HG03060 (cell line): ENCODE results near the gene ZFR2.

Experiments used
- ATAC-seq: cut with Tn5 transposase; IDR thresholded peaks from one replicate; pipeline ENCODE4 v1.9.1; 2021; ENCODE audit warnings: low read depth, moderate number of reproducible peaks; ENCODE audit not compliant: unreplicated experiment

ZFR2 gene

DNA sequence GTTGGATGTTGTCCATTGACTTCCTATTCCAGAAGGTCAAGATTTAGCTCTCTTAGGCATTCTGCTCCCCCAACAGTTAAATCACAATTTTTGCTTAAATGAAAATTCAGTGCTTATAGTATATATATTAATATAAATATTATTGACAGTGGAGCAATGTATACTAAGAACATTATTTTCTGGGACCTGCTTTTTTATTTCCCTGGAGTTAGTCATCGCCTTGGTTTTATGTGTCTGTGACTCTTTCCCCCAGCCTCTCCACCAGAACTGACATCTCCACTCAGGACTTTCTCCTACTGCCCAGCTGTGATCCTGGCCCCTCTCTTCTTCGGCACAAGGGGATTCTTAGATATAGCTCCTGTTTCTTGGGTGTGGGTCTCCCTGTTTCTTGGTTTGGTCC, 72.5 kb downstream of the ZFR2 start:
- ATAC-seq, result no peak

DNA sequence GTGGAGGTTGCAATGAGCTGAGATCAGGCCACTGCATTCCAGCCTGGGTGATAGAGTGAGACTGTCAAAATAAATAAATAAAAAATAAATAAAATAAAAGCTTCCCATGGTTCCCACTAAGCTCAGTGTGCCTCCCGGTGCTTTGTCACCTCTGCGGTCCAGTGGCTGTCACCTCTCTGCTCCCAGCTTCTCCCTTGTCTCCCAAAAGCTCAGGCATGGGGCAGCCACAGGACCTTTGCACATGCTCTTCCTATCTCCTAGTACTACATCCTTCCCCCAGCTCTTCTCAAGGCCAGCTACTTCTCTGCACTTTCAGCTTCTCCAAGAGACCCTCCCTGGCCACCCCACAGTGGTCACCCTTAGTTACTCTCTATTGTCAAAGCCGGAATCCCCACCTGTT, 75.0 kb downstream of the ZFR2 start:
- no peak for ATAC-seq

DNA sequence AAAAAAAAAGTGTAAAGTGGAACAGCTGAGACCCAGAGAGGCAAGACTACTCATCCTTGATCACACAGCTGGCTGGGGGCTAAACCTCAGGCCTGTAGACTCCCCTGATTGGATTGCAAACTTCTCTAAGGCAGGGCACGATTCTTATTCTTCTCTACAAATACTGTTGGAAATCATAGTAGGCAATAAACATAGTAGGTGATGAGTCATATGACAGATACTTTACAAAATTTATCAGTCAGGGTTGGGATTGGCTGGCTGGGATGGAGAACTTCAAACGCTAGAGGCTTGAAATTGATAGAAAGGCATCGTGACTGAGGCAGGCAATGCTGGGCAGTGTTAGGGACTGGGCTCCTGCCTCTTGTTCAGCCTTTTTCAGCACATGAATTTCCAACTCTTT, 76.7 kb downstream of the ZFR2 start:
- no peak for ATAC-seq

DNA sequence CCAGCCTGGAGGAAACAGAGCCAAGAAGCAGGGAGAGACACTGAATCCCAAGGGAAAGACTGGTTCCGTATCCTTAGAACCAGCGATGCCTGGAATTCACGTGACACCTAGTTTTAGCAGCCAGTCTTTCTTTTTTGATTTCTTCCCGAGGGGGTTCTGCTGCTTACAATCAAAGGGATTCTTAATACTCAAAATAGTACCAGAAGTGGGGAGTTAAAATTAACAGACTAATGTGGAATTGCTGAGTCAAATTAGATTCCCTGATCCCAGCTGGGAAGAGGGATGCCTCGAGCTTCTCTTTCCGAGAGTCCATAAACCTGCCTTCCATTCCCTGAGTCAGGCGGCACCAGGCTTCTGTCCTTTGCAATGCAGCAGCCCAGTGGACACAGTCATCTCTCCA, 77.9 kb downstream of the ZFR2 start:
- ATAC-seq, result no peak

DNA sequence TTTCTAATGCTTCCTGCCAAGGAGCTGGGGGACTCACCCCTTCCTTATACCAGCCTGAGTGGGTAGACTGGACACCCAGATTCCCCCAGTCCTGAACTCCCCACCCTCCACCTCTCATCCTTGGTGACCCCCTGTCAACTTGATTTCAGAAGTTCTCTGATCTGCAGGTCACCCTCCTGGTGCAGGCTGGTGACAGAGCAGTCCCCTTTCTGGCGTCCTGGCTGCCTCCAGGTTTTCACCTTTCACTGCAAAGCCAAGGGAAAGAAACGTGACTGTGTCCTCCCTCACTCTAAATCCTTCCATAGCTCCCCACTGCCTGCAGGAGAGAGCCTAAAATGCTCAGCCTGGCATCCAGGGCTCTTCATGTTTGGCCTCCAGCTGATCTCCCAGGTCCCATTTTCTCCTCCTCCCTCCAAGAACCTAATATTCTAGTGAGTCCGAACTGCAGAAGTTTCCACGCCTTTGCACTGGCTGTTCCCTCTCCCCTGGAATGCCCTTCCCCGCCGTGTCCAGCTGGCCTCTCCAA, 78.6 kb downstream of the ZFR2 start:
- no peak for ATAC-seq

DNA sequence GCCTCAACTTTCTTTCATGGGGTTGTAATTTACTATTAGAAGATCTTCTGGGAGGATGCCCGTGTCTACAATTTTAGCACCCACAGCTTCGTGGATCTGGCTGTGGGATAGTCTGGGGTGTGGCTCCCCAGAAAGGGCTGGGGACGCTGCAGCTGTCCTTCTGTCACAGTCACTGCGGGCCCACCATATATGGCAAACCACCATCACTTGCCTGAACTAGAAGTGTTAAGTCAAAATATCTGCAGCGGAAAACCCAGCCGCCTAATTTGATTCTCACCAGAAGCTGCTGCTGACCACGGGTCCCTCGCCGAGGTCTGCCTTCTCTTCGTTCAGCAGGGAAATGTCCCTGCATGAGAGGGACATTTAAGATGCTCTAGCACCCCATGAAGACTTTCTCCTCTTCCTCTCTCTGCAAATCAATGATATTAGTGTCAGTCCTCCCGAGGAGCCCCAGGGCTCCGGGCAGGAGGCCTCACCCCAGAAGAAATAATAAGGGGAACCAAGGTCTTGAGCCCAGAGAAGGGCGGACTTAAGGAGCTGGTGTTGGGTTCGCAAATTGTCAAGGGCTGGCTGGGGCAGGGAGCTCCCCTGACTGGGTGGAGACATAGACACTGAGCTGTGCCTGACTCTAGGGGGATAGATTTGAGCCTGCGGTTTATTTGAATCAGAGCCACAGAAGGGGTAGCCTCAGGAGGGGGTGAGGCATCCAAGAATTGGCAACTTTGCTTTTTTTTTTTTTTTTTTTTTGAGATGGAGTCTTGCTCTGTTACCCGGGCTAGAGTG, 79.7 kb downstream of the ZFR2 start:
- no peak for ATAC-seq

DNA sequence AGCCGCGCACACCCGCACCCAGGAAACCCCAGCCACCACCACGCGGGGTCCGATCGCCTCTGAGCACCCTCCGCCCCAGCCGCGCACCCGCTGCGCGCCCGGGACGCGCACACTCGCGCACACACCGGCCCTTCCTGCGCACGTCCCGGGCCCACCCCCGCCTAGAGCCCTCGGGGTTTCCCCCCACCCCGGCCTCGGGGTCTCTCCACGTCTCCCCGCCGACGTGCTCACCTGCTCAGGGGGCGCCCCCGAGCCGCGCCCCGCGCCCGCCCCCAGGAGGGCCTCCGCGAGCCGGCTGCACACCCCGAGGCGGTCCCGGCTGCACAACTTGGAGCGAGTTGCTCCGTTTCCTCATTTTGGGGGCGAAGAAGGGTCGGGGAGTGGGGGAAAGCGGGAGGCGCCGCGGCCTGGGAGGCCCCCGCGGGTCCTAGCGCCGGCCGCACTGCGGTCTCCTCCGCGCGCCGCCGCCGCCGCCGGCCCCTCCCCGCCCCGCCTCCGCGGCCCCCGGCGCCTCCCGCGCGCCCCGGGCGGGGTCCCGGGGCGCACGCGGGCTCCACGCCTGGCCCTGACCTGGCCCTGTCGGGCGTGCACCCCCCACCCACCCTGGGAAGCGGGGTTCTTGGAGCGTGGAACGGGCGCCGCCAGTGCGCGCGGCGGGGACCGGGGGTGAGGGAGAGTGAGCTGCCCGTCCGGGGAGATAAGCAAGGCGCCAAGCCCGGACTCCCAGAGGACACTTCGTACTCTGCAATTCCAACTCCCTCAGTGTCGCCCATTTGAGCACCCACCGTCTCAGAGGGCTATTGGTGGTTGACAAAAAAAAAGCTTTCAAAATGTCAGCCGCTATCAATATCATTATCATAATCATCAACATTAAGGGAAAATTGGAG, 82.7 kb downstream of the ZFR2 start, which contains the start of gene MATK:
TSS of gene MATK (minus strand) at position 444 of the 887 bp plus-strand sequence. CDS start 1,246 bp downstream, outside the sequence.
- no peak for ATAC-seq

DNA sequence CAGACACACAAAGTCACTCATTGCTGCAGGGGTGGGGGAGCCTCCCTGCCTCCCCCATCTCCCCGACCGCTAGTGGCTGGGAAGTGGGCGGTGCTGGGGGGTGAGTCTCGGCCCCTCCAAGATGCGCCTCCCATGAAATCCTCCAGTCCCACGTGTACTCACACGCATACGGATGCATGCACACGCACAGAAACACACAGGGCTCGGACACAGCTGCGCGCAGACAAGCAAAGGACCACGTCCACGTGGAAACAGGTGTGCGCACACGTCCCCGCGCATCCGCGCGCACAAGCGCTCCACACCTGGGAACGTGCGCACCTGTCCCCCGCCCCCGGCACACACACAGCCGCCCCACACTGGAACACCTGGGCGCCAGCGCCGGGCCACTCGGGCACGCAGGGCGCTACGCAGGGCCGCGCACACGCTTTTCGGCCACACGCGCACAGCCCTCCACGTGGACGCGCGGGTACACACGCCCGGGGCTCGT, 83.3 kb downstream of the ZFR2 start:
- no peak for ATAC-seq

DNA sequence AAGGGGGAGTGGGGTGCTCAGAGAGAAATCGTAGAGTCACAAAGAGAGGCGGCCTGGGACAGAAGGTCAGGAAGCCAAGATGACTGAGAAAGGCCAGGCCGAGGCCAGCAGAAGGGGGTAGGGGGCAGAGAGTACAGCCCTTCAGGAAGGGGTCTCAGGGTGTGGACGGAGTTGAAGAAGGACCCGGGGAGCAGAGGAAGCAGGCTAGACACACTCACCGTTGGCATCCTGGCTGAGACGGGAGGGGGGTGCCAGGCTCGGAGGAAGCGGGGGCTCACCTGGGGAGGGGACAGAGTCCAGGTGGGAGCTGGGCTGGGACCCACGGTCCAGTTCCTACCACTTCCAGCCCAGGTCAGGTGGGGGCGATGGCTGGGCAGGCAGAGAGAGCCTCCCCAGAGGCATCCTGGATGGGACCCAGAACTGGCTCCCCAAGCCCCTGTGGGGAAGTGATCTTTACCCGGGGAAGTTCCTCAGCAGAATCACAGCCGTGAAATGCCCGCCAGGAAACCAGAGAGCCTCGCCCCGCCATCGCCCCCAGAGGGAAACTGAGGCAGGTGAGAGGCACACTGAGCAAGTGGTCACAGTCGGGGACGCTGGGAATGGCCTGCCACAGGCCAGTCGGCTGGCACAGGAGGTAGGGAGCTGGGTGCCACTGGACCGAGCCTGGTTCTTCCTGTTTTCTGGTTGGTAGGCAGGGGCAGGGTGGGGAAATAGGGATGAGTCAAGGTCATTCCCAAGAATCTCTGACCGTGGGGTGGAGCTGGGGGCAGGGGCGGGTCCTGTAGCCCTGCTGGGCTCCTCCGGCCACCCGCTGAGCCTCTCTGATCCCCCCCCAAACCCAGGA, 84.0 kb downstream of the ZFR2 start:
- no peak for ATAC-seq

DNA sequence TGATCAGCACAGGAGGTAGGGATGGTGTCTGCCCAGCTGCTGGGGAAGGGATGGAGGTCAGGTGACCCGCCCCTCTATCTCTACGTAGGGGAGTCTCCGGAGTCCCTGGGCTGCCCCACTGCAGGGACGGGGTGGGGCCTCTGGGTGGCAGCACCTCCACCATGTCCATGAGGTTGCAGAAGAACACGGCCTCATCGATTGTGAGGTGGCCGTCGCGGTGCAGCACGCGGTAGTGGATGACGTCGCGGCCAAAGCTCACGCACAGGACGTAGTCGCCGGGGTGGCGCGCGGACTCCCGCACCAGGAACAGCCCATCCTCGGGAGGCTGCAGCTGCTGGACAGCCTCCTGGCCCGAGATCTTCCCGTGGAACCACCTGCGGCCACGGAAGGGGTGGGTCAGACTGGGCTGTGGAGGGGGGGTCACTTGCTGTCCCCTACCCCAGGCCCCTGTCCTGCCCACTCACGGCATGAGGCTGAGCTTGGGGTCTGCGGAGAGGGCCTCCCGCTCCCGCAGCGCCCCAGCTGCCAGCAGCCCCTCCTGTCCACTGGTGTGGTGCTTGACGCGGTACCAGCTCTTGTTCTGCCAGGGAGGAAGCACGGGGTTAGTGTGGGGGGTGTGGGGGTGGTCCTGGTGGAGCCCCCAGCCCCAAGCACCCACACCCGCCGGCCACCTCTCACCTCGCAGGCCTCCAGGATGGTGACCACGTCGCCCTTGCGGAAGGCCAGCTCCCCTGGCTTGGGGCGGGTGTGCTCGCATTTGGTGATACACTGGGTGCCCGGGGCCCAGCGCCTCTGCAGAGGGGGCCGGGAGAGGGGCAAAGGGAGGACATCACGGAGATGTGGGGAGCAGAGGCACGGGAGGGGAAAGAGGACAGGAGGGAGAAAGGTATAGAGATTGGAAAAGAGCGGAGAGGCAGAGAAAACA, 84.9 kb downstream of the ZFR2 start:
- ATAC-seq, result no peak

DNA sequence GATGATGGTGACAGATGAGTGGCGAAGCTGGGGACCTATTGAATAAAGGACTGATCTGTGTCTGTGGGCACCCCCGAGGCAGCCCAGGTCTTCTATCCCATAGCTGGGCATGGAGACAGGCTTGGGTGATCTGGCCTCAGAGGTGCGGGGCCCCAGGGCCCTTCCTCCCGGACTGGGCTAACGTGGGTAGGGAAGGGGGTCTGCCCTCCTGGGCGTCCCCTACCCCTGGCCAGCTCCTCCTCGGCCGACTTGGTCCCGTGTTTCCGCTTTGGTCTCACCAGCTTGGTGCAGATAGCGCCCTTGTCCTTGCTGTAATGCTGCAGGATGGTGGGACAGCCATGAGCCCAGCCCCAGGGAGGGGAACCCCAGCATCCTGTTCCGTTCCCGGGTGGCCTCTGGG, 85.9 kb downstream of the ZFR2 start:
- ATAC-seq, result no peak

DNA sequence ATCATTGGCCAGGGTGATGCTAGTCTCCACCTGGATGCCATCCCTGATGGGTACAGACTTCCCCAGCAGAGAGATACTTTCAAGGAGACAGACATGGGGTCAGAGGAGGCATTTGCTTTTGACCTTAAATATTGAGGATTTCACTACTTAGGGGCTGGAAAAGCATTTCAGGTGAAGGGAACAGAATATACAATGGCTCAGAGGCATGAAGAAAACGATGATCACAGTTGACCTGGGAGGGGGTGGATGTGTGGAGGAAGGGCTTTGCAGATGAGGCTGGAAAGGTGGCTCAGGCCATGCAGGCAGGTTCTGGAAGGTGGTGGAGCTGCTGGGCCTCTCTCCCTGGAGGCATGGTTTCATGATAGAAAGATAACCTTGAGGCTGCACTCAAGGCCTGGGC, 86.5 kb downstream of the ZFR2 start:
- no peak for ATAC-seq

DNA sequence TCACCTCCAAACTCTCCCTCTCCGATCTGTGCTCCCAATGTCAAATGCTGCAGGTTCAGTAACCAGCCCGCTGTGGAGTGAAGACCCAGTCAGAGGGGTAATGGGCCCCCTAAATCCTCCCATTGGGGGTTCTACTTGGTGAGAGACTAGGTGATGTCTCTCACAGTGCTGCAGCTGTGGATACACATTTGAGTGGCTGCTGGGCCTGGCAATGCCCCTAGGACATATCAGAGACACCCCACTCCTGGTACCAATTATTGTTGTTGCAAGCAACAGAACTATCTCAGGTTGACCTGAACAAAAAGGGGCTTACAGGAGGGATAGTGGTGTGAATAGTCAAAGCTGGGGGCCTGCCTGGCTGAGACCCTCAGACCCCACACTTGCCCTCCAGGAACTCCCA, 87.2 kb downstream of the ZFR2 start:
- ATAC-seq, result no peak

DNA sequence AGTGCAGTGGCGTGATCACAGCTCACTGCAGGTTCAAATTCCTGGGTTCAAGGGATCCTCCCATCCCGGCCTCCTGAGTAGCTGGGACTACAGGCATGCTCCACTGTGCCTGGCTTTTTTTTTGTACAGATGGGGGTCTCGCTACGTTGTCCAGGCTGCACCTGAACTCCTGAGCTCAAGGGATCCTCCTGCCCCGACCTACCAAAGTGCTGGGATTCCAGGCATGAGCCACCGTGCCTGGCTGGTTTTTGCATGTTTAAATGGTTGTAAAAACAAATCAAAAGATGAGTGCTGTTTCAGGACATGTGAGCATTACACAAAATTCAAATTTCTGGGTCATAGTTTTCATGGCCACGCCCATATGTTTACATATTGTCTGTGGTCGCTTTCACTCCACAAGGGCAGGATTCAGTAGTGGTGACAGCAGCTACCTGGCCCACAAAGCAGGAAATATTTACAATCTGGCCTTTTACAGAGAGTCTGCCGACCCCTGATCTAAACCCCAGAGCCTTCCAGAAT, 88.0 kb downstream of the ZFR2 start:
- ATAC-seq, result no peak

DNA sequence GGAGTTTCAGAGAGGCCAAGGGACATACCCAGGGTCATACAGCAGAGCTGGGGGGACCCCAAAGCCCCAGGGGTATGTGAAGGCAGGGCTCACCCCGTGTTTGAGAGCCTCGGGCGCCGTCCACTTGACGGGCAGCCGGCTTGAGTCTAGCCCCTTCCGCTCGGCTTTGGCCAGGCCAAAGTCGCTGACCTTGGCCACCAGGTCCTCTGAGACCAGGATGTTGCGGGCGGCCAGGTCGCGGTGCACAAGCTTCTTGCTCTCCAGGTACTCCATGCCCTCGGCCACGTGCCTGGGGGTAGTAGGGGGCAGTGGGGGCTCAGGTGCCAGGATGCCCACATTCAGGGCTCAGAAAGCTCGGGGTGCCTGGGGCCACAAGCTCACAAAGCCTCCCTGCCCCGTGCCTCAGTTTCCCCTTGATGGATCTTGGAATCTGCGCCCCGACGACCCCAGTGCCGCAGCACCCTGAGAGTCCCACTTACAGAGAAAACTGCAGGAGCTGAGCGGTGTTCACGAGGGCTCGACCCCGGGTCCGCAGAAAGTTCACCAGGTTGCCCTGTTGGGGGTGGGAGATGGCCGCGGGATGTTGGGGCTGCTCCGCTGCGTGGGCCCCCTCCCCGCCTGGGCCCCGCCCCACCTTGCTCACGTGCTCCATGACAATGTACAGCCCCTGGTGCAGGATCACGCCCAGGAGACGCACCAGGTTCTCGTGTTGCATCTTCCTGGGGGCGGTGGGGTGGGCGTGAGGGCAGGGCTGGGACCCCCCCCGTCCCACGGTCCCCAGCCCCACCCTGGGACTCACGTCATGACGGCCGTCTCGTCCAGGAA, 89.7 kb downstream of the ZFR2 start:
- ATAC-seq, result no peak

DNA sequence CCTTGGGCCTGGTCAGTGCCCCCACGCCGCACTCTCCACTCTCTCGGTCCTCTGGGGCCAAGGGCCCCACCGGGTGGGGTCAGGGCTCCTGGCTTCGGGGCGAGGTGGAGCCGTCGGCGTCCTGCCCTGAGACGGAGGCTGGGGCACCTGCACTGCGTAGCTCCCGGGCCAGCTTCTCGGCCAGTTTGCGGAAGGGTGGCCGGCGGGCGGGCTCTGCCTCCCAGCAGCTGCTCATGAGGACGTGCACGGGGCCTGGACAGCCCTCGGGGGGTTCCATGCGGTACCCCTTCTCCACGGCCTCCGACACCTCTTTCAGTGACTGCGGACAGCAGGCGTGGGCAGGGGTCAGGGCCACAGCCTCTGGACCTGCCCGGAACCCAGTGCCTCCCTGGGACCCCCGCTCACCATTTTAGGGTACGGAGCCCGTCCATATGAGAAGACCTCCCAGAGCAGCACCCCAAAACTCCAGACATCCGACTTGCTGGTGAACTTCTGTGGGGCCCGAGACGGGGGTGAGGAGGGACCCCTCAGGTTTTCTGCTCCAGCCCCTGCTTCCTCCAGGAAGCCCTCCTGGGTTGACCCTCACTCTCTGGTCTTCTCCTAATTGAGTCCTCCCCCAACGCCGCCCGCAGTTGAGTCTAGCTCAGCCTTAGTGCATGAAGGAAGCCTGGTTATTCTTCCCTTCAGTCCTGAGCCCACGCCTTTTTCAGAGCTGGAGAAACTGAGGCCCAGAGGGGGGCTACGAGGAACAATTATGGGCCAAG, 90.6 kb downstream of the ZFR2 start:
- no peak for ATAC-seq

DNA sequence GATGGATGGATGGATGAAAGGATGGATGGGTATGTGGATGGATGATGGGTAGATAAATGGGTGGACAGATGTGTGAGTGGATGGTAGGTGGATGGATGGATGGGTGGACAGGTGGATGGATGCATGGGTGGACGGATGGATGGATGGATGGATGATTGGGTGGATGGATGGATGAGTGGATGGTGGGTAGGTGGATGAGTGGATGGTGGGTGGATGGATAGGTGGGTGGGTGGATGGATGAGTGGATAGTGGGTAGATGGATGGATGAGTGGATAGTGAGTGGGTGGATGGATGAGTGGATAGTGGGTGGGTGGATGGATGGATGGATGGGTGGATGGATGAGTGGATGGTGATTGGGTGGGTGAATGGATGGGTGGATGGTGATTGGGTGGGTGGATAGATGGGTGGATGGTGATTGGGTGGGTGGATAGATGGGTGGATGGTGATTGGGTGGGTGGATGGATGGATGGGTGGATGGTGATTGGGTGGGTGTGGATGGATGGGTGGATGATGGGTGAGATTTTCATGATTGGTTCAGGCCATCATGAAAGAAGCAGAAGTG, 92.3 kb downstream of the ZFR2 start:
- ATAC-seq, result no peak
